Testis (tissue), 3 donors: ENCODE data around the gene LAG3. TPM values are rescaled to one million over a fixed set of nuclear protein-coding genes. Genes with fewer than 3 reads are reported as not detected.

Source experiments
- DNase-seq: peaks from one replicate; pipeline ENCODE4 v3.0.0-alpha.2; 2019
- H3K27ac ChIP-seq, 2 donors: fragments of 200-600 bp; sonication (generic); one replicate each; pipeline ENCODE4 v1.5.1; 2019
- H3K27me3 ChIP-seq: fragments of 200-600 bp; sonication (generic); one replicate; pipeline ENCODE4 v1.5.1; 2019
- H3K36me3 ChIP-seq: fragments of 200-600 bp; sonication (generic); one replicate; pipeline ENCODE4 v1.5.1; 2017; ENCODE audit warnings: low read depth; ENCODE audit errors: missing control alignments
- H3K4me1 ChIP-seq: fragments of 200-600 bp; sonication (generic); one replicate; pipeline ENCODE4 v1.5.1; 2019
- H3K4me3 ChIP-seq, 2 donors: fragments of 200-600 bp; sonication (generic); one replicate each; pipeline ENCODE4 v1.5.1; 2017 to 2019
- H3K9me3 ChIP-seq: fragments of 200-600 bp; sonication (generic); one replicate; pipeline ENCODE4 v1.5.1; 2017
- POLR2A ChIP-seq: fragments of 450-650 bp; IDR thresholded peaks from one replicate; pipeline ENCODE4 v1.6.1; 2017; ENCODE audit warnings: antibody characterized with exemption, mild to moderate bottlenecking, moderate library complexity
- WGBS, 2 donors: methylation state at CpG; one replicate each; pipeline ENCODE4 v1.1.5; 2018; 5-methylcytosine and 5-hydroxymethylcytosine counted together
- intact Hi-C: fragments of 100-400 bp; cut with DNase I; formaldehyde crosslinking; loops from one replicate; pipeline ENCODE4 v1.15.1; 2023; ENCODE audit warnings: low total_unique reads
- polyA plus RNA-seq: library from polyadenylated mRNA; stranded (reverse); fragments of 350-450 nt; fragmentation: Illumina TruSeq; extraction: RNeasy Lipid Tissue Mini Kit (QIAGEN cat#74804); gene quantifications from one replicate; pipeline ENCODE4 v1.2.3, GENCODE V29; 2014; ENCODE audit warnings: low read depth, low replicate concordance; ENCODE audit not compliant: insufficient read depth
- total RNA-seq, 2 donors: library from RNA; depleted of rRNA; stranded (reverse); fragments of >200 nt; gene quantifications; one replicate each; pipeline ENCODE4 v1.2.3, GENCODE V29; 2016
- TF ChIP-seq, protein P1 (sequence below), 3 experiments: fragments of 450-650 bp in 2 of 3; fragments of 200-600 bp in 1 of 3; sonication (generic) in 1 of 3; IDR thresholded peaks; one replicate each; pipeline ENCODE4 v1.5.1; 2016 to 2019; ENCODE audit warnings: antibody characterized with exemption in 3 of 3, mild to moderate bottlenecking in 2 of 3, moderate library complexity in 1 of 3

The LAG3 gene
- total and polyA plus RNA-seq, 3 donors from 2014 or later = 4.1 to 7.1 (median 6.3) TPM

DNA sequence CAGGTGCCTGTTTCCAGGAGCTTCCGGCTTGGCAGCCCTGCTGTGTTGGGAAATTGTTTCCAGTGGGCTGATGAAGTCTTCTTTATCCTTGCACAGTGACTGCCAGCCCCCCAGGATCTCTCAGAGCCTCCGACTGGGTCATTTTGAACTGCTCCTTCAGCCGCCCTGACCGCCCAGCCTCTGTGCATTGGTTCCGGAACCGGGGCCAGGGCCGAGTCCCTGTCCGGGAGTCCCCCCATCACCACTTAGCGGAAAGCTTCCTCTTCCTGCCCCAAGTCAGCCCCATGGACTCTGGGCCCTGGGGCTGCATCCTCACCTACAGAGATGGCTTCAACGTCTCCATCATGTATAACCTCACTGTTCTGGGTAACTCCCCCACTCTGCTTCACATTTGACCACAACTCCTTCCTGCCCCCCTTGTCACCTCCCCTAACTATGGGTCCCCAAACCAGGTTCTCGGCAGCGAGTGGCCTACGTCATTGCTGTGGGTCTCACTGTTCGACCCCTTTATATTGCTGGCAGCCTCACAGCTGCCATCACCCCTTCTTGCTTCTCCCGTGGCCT, 2.3 kb downstream of the LAG3 start:
- H3K4me3 ChIP-seq = no peak overlapping the region
- DNase-seq = no peak
- H3K27ac ChIP-seq = peak overlapping the region; percentile 50 to 66
- no peaks in the 10 kb centered on the region for H3K36me3 ChIP-seq
- TF ChIP-seq POLR2A = no peak
- TF ChIP-seq, protein P1, sequence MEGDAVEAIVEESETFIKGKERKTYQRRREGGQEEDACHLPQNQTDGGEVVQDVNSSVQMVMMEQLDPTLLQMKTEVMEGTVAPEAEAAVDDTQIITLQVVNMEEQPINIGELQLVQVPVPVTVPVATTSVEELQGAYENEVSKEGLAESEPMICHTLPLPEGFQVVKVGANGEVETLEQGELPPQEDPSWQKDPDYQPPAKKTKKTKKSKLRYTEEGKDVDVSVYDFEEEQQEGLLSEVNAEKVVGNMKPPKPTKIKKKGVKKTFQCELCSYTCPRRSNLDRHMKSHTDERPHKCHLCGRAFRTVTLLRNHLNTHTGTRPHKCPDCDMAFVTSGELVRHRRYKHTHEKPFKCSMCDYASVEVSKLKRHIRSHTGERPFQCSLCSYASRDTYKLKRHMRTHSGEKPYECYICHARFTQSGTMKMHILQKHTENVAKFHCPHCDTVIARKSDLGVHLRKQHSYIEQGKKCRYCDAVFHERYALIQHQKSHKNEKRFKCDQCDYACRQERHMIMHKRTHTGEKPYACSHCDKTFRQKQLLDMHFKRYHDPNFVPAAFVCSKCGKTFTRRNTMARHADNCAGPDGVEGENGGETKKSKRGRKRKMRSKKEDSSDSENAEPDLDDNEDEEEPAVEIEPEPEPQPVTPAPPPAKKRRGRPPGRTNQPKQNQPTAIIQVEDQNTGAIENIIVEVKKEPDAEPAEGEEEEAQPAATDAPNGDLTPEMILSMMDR (IDR thresholded peaks at IDR 0.05) = no peak
- H3K27me3 ChIP-seq = no peaks in the 10 kb centered on the region
- 82 to 85% methylated on average over 15 of the region's 15 CpGs for WGBS, 2 donors
- intact Hi-C loops = loop anchor here (10.0 kb wide), 1 partner anchor 50 kb away; the partner anchor contains the start of genes GPR162 and P3H3
- H3K9me3 ChIP-seq = no peaks in the 10 kb centered on the region
- peaks cover 44% of the 10 kb centered on the region for H3K4me1 ChIP-seq

DNA sequence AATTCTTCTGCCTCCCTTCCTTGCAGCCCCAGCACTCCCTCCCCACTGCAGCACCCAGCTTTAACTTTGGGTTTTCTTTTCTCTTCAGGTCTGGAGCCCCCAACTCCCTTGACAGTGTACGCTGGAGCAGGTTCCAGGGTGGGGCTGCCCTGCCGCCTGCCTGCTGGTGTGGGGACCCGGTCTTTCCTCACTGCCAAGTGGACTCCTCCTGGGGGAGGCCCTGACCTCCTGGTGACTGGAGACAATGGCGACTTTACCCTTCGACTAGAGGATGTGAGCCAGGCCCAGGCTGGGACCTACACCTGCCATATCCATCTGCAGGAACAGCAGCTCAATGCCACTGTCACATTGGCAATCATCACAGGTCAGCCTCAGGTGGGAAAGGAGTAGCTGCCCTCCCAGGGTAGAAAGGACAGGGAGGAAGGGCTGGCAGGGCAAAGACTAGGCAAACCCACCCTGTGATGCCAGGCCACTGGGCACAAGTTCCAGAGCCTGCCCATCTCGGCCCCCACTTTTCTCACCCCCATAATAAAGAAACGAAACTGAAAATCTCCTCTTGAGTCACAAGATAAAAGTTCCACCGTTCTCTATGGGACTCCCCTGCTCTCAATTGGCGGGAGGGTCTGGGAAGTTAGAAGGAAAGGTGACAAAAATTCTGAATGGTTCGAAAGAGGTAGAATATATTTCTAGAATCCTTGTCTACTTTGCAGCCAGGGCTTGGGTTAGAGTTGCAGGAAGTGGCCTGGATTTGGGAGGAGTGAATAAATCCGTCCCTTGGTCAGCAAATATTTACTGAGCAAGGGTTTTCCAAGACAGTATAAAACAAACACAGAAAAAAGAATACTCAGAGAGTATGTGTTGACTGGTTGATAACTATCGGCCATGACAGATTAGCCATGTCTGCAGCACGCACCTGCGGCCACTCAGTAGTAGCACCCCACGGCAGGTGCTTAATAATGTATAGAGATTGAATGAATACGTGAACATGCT, 3.2 kb downstream of the LAG3 start:
- Histone ChIP-seq H3K36me3 (no peaks in the 10 kb centered on the region), H3K4me1 (peaks cover 37% of the 10 kb centered on the region), H3K9me3 (no peaks in the 10 kb centered on the region), H3K4me3 (no peak overlapping the region), H3K27ac (no peak overlapping the region), H3K27me3 (no peaks in the 10 kb centered on the region)
- no peak for DNase-seq
- WGBS, 2 donors = 82 to 84% methylated on average over 16 of the region's 16 CpGs
- TF ChIP-seq, protein P1 (IDR thresholded peaks at IDR 0.05) = no peak
- no peak for TF ChIP-seq POLR2A
- intact Hi-C loops = loop anchor here (10.0 kb wide), 1 partner anchor 49 kb away; the partner anchor contains the start of genes GPR162 and P3H3

DNA sequence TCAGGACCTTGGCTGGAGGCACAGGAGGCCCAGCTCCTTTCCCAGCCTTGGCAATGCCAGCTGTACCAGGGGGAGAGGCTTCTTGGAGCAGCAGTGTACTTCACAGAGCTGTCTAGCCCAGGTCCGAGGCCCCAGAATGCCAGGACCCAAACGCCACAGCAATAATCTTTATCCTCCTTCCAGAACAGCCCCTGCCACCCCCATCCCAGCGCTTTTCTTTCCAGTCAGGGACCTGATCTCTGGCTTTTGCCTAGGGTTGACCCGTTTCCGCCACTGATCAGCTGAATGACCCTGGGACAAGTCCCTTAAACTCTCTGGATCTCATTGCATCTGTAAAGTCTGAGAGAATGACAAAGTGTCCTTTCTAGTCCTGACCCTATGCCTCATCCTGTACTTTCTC, 5.1 kb downstream of the LAG3 start:
- TF ChIP-seq, protein P1 (IDR thresholded peaks at IDR 0.05) = no peak
- no peak for TF ChIP-seq POLR2A
- H3K4me3 ChIP-seq = no peak overlapping the region
- H3K4me1 ChIP-seq = peaks cover 22% of the 10 kb centered on the region
- H3K9me3 ChIP-seq = no peaks in the 10 kb centered on the region
- WGBS, 2 donors = 78 to 86% methylated on average over 5 of the region's 5 CpGs
- intact Hi-C loops = loop anchor here (10.0 kb wide), 1 partner anchor 47 kb away; the partner anchor contains the start of genes GPR162 and P3H3
- H3K27me3 ChIP-seq = no peaks in the 10 kb centered on the region
- no peaks in the 10 kb centered on the region for H3K36me3 ChIP-seq
- H3K27ac ChIP-seq = peak overlapping the region; percentile 84 to 87
- DNase-seq = no peak

DNA sequence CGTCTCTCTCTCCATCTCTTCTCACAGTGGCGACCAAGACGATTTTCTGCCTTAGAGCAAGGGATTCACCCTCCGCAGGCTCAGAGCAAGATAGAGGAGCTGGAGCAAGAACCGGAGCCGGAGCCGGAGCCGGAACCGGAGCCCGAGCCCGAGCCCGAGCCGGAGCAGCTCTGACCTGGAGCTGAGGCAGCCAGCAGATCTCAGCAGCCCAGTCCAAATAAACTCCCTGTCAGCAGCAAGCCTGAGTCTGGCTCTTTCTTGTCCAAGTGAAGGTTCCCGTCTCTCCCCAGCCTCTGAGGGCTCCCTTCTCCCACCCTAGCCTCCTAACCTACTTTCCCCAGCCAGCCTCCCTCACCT, 5.9 kb downstream of the LAG3 start:
- Histone ChIP-seq H3K27ac (peak overlapping the region; percentile 84 to 87), H3K4me1 (peaks cover 22% of the 10 kb centered on the region), H3K4me3 (peak overlapping the region; percentile 29 to 43), H3K36me3 (no peaks in the 10 kb centered on the region), H3K9me3 (no peaks in the 10 kb centered on the region), H3K27me3 (no peaks in the 10 kb centered on the region)
- peak; percentile 55 for DNase-seq
- intact Hi-C loops = loop anchor here (10.0 kb wide), 1 partner anchor 47 kb away; the partner anchor contains the start of genes GPR162 and P3H3
- TF ChIP-seq, protein P1 (IDR thresholded peaks at IDR 0.05) = no peak
- TF ChIP-seq POLR2A = no peak
- WGBS, 2 donors = 19 to 21% methylated on average over 14 of the region's 14 CpGs
